Mucosa of rectum (tissue), 2 donors: Measurements from ENCODE around the gene SLC36A4.

ENCODE experiments used
- H3K27ac ChIP-seq, 2 donors: one replicate each; pipeline ENCODE4 v1.7.0; 2013; ENCODE audit warnings: inconsistent platforms in 2 of 2, low read depth in 2 of 2, low read length in 2 of 2
- H3K27me3 ChIP-seq, 2 donors: one replicate each; pipeline ENCODE4 v1.7.0; 2013; ENCODE audit warnings: low read length in 2 of 2; ENCODE audit not compliant: control insufficient read depth in 2 of 2, insufficient read depth in 2 of 2
- H3K36me3 ChIP-seq, 2 donors: one replicate each; pipeline ENCODE4 v1.7.0; 2013; ENCODE audit warnings: low read length in 2 of 2; ENCODE audit not compliant: control insufficient read depth in 2 of 2, insufficient read depth in 2 of 2
- H3K4me1 ChIP-seq, 2 donors: one replicate each; pipeline ENCODE4 v1.7.0; 2013; ENCODE audit warnings: low read length in 2 of 2, mild to moderate bottlenecking in 1 of 2; ENCODE audit not compliant: control insufficient read depth in 2 of 2, insufficient read depth in 2 of 2
- H3K4me3 ChIP-seq, 2 donors: one replicate each; pipeline ENCODE4 v1.7.0; 2013; ENCODE audit warnings: low read length in 2 of 2
- H3K9ac ChIP-seq, 2 donors: one replicate each; pipeline ENCODE4 v1.7.0; 2013; ENCODE audit warnings: low read length in 2 of 2, low read depth in 1 of 2, mild to moderate bottlenecking in 1 of 2
- H3K9me3 ChIP-seq, 2 donors: one replicate each; pipeline ENCODE4 v1.7.0; 2013; ENCODE audit warnings: low read length in 2 of 2; ENCODE audit not compliant: control insufficient read depth in 2 of 2
- donor health status: healthy.
- donor health status: Normal muscosa, but diverticular disease.

SLC36A4 gene

GRCh38 chr11:93166862-93167261 is 30.9 kb downstream of the SLC36A4 start:
- Histone ChIP-seq H3K9me3 (no peaks in the 10 kb centered on the region), H3K27me3 (no peaks in the 10 kb centered on the region), H3K27ac (no peak overlapping the region), H3K9ac (no peak overlapping the region), H3K4me3 (no peak overlapping the region), H3K4me1 (no peaks in the 10 kb centered on the region), H3K36me3 (peaks cover 2% of the 10 kb centered on the region in 2 donors)

GRCh38 chr11:93166194-93166593 is 31.6 kb downstream of the SLC36A4 start:
- Histone ChIP-seq H3K36me3 (peaks cover 2% of the 10 kb centered on the region in 2 donors), H3K27ac (no peak overlapping the region)

DNA sequence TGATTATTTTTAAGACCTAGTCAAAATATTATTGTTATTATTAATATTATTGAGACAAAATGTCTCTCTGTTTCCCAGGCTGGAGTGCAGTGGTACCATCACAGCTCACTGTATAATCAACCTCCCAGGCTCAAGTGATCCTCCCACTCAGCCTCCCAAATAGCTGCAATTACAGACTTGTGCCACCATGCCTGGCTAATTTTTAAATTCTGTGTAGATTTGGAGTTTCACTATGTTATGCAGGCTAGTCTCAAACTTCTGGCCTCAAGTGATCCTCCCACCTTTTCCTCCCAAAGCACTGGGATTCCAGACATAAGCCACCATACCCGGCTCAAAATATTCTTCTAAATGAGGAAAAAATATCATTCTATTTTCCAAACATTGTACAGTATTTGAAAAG is 37.0 kb downstream of the SLC36A4 start:
- Histone ChIP-seq H3K36me3 (peaks cover 2% of the 10 kb centered on the region in 2 donors), H3K4me1 (no peaks in the 10 kb centered on the region), H3K4me3 (no peak overlapping the region), H3K27ac (no peak overlapping the region), H3K27me3 (no peaks in the 10 kb centered on the region), H3K9me3 (peaks cover 0 to 4% of the 10 kb centered on the region in 2 donors), H3K9ac (no peak overlapping the region)

More at GRCh38 chr11:93166194-93166593, 31.6 kb downstream of the SLC36A4 start:
- no peak overlapping the region for H3K4me3 ChIP-seq
- no peaks in the 10 kb centered on the region for H3K9me3 ChIP-seq
- no peak overlapping the region for H3K9ac ChIP-seq
- H3K27me3 ChIP-seq: no peaks in the 10 kb centered on the region
- no peaks in the 10 kb centered on the region for H3K4me1 ChIP-seq

GRCh38 chr11:93160156-93160555 is 37.6 kb downstream of the SLC36A4 start:
- Histone ChIP-seq H3K27me3 (no peaks in the 10 kb centered on the region), H3K36me3 (peaks cover 2% of the 10 kb centered on the region in 2 donors)

DNA sequence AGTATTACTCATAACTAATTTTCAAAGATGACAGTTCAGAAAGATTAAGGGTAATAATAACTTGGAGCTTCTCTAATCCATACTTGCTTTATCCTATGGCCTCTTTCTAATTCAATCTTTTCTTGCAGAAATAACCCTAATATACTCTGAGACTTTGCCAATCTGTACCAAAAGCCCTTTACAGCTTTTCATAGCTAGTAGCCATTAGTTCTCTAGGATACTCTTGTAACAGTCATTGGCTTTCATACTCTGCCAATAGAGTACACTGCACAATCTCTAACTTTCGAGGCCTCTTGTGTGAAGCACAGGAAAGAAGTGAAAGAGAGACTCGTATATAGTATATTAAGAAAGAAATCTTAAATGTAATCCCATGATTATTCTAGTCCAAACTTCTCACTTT is 38.1 kb downstream of the SLC36A4 start:
- peaks cover 2% of the 10 kb centered on the region in 2 donors for H3K36me3 ChIP-seq

More at GRCh38 chr11:93160156-93160555, 37.6 kb downstream of the SLC36A4 start:
- Histone ChIP-seq H3K9me3 (peaks cover 0 to 4% of the 10 kb centered on the region in 2 donors), H3K9ac (no peak overlapping the region), H3K4me1 (no peaks in the 10 kb centered on the region), H3K4me3 (no peak overlapping the region), H3K27ac (no peak overlapping the region)

DNA sequence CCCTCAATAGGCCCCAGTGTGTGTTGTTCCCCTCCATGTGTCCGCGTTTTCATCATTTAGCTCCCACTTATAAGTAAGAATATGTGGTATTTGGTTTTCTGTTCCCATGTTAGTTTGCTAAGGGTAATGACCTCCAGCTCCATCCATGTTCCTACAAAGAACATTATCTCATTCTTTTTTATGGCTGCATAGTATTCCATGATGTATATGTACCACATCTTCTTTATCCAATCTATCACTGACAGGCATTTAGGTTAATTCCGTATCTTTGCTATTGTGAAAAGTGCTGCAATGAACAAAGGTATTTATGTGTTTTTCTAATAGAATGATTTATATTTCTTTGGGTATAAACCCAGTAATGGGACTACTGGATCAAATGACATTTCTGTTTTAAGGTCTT is 42.1 kb downstream of the SLC36A4 start:
- H3K4me1 ChIP-seq: no peaks in the 10 kb centered on the region
- peaks cover 0 to 4% of the 10 kb centered on the region in 2 donors for H3K9me3 ChIP-seq
- H3K36me3 ChIP-seq: no peaks in the 10 kb centered on the region
- H3K27me3 ChIP-seq: no peaks in the 10 kb centered on the region
- no peak overlapping the region for H3K9ac ChIP-seq
- H3K4me3 ChIP-seq: no peak overlapping the region
- H3K27ac ChIP-seq: no peak overlapping the region

More for the DNA sequence above, 38.1 kb downstream of the SLC36A4 start:
- Histone ChIP-seq H3K4me3 (no peak overlapping the region), H3K9ac (no peak overlapping the region), H3K9me3 (peaks cover 0 to 4% of the 10 kb centered on the region in 2 donors), H3K4me1 (no peaks in the 10 kb centered on the region), H3K27ac (no peak overlapping the region), H3K27me3 (no peaks in the 10 kb centered on the region)

- Histone ChIP-seq H3K9ac (no peak overlapping the region), H3K27me3 (no peaks in the 10 kb centered on the region), H3K9me3 (no peaks in the 10 kb centered on the region), H3K27ac (no peak overlapping the region), H3K36me3 (no peaks in the 10 kb centered on the region), H3K4me3 (no peak overlapping the region), H3K4me1 (no peaks in the 10 kb centered on the region)
These were observed 52.3 kb downstream of the SLC36A4 start for GRCh38 chr11:93145390-93145915.

DNA sequence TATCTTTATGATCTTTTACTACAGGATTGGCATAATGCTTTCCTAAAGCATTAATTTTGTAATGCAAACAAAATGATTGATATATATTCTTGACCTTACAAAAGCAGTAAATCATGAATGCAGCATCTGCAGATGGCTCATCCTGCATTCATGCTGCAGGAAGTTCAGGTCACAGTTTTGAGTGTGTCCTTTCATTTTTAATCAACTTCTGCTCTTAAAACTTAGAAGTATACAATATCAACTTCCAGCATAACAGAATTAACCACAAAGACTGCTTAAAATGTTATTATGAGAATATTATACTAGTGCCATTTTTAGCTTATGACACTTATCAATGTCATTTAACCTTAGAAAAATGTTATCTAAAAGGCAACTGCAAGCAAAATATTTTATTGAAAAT is 54.0 kb downstream of the SLC36A4 start:
- Histone ChIP-seq H3K36me3 (no peaks in the 10 kb centered on the region), H3K27ac (no peak overlapping the region), H3K9me3 (no peaks in the 10 kb centered on the region), H3K9ac (no peak overlapping the region), H3K4me3 (no peak overlapping the region), H3K4me1 (no peaks in the 10 kb centered on the region), H3K27me3 (no peaks in the 10 kb centered on the region)

GRCh38 chr11:93143186-93143585 is 54.6 kb downstream of the SLC36A4 start:
- Histone ChIP-seq H3K9me3 (no peaks in the 10 kb centered on the region), H3K36me3 (no peaks in the 10 kb centered on the region), H3K4me3 (no peak overlapping the region), H3K9ac (no peak overlapping the region), H3K27ac (no peak overlapping the region), H3K27me3 (no peaks in the 10 kb centered on the region), H3K4me1 (no peaks in the 10 kb centered on the region)

DNA sequence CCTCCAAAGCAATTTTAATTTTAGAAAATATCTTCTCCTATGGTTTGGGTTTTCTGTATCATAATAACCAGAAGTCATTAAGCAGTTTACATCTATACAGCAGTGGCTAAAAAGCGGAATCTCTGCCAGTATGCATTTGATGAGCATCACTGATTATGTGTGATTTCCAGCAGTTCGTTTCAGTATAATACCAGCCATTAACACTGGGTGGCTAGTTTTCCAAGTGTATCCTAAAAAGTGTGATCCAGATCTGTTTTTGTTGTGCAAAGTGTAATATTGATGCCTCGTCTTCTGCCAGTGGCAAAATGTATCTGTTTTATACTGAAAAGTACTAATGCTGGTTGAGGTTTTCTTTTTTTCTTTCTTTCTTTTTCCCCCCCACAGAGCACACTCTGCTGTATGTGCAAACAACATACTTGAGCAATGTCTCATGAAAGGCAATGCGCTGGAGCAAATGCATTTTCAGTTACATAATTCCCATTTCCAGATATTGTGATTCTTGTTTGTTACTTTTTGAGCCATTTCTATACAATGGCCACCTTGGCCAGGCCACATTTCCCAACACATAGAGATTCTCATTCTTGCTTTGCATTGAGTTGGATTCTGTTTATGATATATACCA is 64.2 kb downstream of the SLC36A4 start:
- Histone ChIP-seq H3K4me3 (no peak overlapping the region), H3K9me3 (no peaks in the 10 kb centered on the region), H3K9ac (no peak overlapping the region), H3K27me3 (no peaks in the 10 kb centered on the region), H3K4me1 (no peaks in the 10 kb centered on the region), H3K27ac (no peak overlapping the region), H3K36me3 (no peaks in the 10 kb centered on the region)
